Endometrial microvascular endothelial cells (primary cell): ENCODE data around the gene P2RX5. TPM values are rescaled to one million over a fixed set of nuclear protein-coding genes. Genes with fewer than 3 reads are reported as not detected.

Experiments
- in situ Hi-C: cut with HindIII; loops from 2 replicates; pipeline ENCODE4 v1.10.0; 2017; ENCODE audit warnings: low sequenced_read_pairs, low pct_unique_long_range_greater_than_20kb; ENCODE audit errors: inconsistent ontology term
- total RNA-seq: library from RNA; depleted of rRNA; stranded (reverse); fragments of >200 nt; gene quantifications from one replicate; pipeline ENCODE4 v1.2.3, GENCODE V29; 2015; ENCODE audit errors: inconsistent ontology term

Gene P2RX5
- total RNA-seq, 1 donor from 2014 or later, result 0.84 TPM

DNA sequence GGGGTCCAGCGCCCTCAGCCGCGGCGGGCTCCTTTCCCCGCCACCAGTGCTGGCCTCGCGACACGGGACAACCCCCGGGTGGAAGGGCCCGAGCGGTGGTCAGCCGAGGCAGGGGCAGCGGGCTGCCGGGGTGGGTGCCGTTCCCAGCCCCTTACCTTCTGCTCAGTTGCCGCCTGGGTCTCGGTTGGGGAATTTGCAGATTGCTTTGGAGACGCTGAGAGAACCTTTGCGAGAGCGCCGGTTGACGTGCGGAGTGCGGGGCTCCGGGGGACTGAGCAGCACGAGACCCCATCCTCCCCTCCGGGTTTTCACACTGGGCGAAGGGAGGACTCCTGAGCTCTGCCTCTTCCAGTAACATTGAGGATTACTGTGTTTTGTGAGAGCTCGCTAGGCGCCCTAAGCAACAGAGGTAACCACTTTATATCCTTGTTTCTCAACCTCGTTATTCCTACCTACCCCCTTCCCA lies 59.0 kb downstream of the P2RX5 start:
- in situ Hi-C loops, result no loop called here

DNA sequence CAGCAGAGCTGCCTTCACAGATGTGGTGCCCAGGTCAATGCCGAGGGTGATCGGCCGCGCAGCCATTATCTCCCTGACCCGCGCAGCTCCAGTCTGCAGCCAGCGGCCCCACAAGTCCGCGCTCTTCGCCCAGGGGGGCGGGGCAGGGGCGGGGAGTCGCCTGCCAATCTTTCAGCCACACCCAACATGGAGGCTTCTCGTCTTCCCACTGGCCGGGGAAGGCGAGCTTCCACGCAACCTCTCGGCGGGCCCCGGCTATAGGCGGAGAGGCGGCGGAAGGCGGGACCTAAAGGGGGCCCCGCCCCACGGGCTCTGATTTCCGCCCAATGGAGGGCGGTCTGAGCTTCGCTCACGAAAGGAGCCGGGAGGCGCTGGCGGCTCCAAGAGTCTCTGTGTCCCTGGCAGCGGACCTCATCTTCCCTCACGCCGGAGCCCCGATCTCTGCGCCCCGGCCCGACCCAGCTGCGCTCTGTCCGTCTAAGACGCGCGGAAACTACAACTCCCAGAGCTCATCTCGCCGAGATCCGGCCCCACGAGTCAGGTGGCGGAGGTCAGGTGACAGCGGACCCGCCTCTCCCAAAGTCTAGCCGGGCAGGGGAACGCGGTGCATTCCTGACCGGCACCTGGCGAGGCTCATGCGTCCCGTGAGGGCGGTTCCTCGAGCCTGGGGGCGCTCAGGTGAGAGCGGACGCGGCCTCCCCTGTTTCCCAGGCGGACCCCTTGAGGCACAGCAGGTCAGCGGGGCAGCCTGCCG lies 59.6 kb downstream of the P2RX5 start, which contains the start of the genes CTNS and SHPK:
Gene CTNS, plus strand, starts transcription at position 607 of the 754 bp plus-strand sequence. CDS start 3,447 bp downstream, outside the sequence.
Gene SHPK, minus strand, starts transcription at position 97 of the 754 bp plus-strand sequence. Its CDS starts 31 bp downstream, at position 66.
- in situ Hi-C loops, result no loop called here

DNA sequence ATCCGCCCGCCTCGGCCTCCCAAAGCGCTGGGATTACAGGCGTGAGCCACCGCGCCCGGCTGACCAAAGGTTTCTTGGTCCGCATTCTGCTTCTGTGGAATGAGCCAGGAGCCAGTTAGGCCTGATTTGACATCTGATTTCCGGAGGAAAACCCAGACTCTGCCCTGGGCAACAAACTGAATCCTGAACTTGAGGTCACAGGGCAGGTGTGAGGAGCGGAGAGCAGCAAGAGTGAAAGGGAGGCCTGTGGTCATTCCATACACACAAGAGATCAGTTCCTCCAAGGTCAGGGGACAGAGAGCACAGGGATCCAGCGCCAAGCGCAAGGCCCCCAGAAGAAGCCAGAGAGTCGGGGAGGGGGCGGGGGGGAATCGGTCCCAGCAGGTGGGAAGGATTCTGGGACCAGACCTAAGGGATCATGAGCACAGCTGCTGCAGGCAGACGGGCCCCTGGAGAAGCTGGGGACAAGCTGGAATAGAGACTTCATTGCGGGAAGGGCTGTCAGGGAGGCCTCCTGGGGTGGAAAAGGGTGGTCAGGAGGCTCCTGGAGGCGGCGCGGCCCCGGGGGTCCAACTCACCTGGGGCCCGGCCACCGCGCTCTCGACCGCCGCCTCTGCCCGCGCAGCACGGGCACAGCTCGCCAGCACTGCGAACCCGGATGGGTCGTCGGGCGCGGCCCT lies 60.3 kb downstream of the P2RX5 start:
- in situ Hi-C loops, result no loop called here

DNA sequence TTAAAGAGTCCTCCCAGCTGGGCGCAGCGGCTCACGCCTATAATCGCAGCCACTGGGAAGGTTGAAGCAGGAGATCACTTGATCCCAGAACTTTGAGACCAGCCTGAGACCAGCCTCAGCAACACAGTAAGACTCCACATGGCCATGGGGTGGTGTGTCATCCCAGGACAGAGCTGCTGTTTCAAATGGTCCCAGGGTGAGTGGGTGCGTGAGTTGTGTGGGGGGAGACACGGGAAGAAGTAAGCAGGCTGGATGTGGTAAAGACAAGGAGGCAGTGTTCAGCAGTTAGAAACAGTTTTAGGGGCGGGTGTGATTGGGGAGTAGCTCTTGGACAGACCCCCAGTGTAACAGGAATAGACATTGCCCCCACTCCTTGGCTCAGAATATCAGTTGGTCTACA lies 63.7 kb downstream of the P2RX5 start:
- in situ Hi-C loops, result no loop called here

DNA sequence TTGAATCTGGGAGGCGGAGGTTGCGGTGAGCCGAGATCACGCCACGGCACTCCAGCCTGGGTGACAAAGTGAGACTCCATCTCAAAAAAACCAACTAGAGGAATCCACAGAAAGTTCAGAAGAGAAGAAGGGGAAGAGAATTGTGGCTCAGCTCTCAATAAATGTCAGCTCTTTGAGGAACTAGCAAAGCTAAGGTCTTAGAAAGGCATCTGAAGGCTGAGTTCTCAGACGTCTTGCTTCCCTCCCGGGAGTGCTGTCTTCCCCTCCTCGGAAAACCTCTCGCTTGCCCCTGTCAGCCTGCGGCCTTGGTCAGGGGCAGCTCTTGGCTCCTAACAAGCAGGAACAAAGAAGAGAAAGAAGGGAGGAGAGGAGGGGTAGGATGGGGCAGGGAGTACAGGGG lies 65.2 kb downstream of the P2RX5 start:
- in situ Hi-C loops, result no loop called here

DNA sequence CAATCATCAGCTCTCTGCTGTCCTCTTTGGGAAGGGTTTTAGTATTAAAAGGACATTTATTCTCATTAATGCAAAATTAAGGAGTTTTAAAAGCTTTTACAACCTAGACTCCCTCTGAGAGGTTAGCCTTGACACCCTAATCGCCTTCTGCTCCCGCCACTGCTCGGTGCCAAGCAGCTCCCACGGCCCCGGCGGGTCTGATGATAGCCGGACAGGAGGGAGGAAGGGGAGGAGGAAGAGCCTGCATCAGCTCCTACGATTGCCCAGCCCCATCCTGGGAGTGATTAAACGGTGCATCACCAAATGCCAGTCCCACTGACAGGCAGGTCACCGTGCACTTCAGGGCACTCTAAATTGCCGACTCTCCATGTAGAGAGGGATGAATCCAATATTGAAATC lies 68.2 kb downstream of the P2RX5 start:
- in situ Hi-C loops, result no loop called here

DNA sequence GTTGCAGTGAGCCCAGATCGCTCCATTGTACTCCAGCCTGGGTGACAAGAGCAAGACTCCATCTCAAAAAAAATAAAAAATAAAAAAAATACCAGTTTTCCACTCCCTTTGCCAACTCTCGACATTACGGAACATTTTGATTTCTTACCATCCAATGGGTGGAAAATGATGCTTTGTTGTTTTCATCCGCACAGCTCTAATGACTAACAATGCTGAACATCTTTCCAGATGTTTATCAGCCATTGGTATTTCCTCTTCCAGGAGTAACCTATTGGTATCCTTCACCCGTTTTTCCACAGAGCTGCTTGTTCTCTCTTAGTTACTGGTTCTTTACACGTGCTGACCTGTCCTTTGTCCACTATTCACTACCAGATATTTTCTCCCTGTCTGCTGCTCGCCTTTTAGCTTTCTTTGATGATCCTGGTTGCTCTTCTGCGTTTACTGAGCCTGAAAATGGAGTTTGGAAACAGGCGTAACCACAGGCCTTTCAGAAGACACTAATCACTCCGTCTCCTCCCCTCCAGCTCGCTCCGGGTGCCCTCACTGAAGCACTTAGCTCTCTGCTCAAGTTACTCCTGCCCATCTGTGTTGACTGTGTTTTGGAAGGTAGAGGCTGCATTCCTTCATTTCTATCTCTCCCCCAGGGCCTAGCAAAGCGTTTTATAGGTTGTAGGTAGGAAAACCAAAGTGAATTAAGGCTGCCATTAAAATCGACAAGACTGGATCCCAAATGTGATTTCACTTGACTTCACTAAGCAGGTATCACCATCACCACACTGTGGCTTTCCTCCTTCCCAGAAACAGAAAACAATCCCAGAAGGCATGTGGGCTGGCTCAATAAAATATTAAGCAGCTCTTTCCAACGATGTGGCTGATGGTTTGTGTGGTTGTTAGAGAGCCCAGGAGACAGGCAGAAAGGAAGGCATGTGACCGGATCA lies 68.9 kb downstream of the P2RX5 start:
- in situ Hi-C loops, result no loop called here

Other genes starting within 250 kb of the P2RX5 start
- gene SPATA22, start 224.3 kb downstream of the P2RX5 start, total RNA-seq, result not detected
- gene ASPA, start 220.2 kb downstream of the P2RX5 start, total RNA-seq, result not detected
- gene TRPV3, start 138.3 kb downstream of the P2RX5 start, total RNA-seq, result not detected
- 1.5 TPM for gene TRPV1, start 86.7 kb downstream of the P2RX5 start, total RNA-seq
- gene SHPK, start 59.9 kb downstream of the P2RX5 start, total RNA-seq, result 25.1 TPM
- 43.9 TPM for gene CTNS, start 59.4 kb downstream of the P2RX5 start, total RNA-seq
- 367 TPM for gene TAX1BP3, start 27.6 kb downstream of the P2RX5 start, total RNA-seq
- 48.8 TPM for gene EMC6, start 27.3 kb downstream of the P2RX5 start, total RNA-seq
- 17.2 TPM for gene HASPIN, start 27.7 kb upstream of the P2RX5 start, total RNA-seq
- gene ITGAE, start 105.0 kb upstream of the P2RX5 start, total RNA-seq, result 23.0 TPM
- 29.1 TPM for gene NCBP3, start 150.1 kb upstream of the P2RX5 start, total RNA-seq
- 2.9 TPM for gene CAMKK1, start 196.9 kb upstream of the P2RX5 start, total RNA-seq
- not detected for gene P2RX1, start 220.3 kb upstream of the P2RX5 start, total RNA-seq